Esophagus muscularis mucosa (tissue), 2 donors: ENCODE results near the gene SULT1B1.

ENCODE experiments used
- POLR2A ChIP-seq: fragments of 450-650 bp; IDR thresholded peaks from one replicate; pipeline ENCODE4 v1.6.1; 2017; ENCODE audit warnings: antibody characterized with exemption, moderate library complexity, mild to moderate bottlenecking, low read depth
- POLR2AphosphoS5 ChIP-seq, 2 donors: sonication (generic); formaldehyde crosslinking; IDR thresholded peaks; one replicate each; pipeline ENCODE4 v1.6.1; 2017; ENCODE audit warnings: antibody characterized with exemption in 2 of 2

DNA sequence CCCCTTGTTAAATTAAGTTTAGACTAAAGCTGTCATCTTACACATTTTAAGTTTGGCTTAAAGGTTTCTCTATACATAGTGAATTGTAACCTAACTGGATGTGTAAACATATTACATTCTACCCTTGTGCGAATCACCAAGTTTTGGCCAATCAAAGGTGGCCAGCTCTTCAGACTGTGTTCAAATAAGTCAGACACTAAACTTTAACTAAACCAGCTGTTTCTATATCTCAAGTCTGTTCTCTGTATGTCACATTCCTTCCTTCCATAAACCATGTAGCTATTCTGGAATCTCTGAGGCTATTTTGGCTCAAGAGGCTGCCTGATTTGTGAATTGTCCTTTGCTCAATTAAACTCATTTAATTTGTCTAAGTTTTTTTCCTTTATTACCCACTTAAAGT lies 6.7 kb downstream of the SULT1B1 start:
- no peak for TF ChIP-seq POLR2A
- no peak for TF ChIP-seq POLR2AphosphoS5 (IDR thresholded peaks at IDR 0.05)
